ENCODE measurements around the gene AHI1.

The AHI1 gene

GRCh38 chr6:135295085-135295484 is 202.5 kb downstream of the AHI1 start:
- Histone ChIP-seq H3K4me3 (IDR thresholded peaks at IDR 0.05; ENCODE audit: insufficient read depth, low read depth, low read length) (no peak overlapping the region), H3K79me2 (ENCODE audit: insufficient read depth, low read depth) (no peaks in the 10 kb centered on the region), H3K4me1 (ENCODE audit: low read depth, poor library complexity, severe bottlenecking) (no peaks in the 10 kb centered on the region), H3K4me2 (no peak overlapping the region), H3K27me3 (ENCODE audit: insufficient read depth, low read depth) (no peaks in the 10 kb centered on the region), H2AFZ (ENCODE audit: low read depth) (no peak overlapping the region), H3K9ac (no peak overlapping the region), H3K27ac (no peak overlapping the region), H4K20me1 (ENCODE audit: insufficient read depth) (no peaks in the 10 kb centered on the region), H3K36me3 (ENCODE audit: insufficient read depth) (no peaks in the 10 kb centered on the region)
- TF ChIP-seq CTCF (conservative IDR thresholded peaks at IDR 0.05; ENCODE audit: low read depth, low read length) = no peak

GRCh38 chr6:135291288-135292076 is 206.1 kb downstream of the AHI1 start:
- no peak overlapping the region for H3K9ac ChIP-seq
- H3K27ac ChIP-seq = no peak overlapping the region
- H3K27me3 ChIP-seq (ENCODE audit: insufficient read depth, low read depth) = no peaks in the 10 kb centered on the region
- no peaks in the 10 kb centered on the region for H3K79me2 ChIP-seq (ENCODE audit: insufficient read depth, low read depth)
- H2AFZ ChIP-seq (ENCODE audit: low read depth) = no peak overlapping the region
- no peaks in the 10 kb centered on the region for H4K20me1 ChIP-seq (ENCODE audit: insufficient read depth)
- H3K4me1 ChIP-seq (ENCODE audit: low read depth, poor library complexity, severe bottlenecking) = no peaks in the 10 kb centered on the region
- H3K4me3 ChIP-seq (IDR thresholded peaks at IDR 0.05; ENCODE audit: insufficient read depth, low read depth, low read length) = no peak overlapping the region
- TF ChIP-seq CTCF (conservative IDR thresholded peaks at IDR 0.05; ENCODE audit: low read depth, low read length) = no peak
- no peaks in the 10 kb centered on the region for H3K36me3 ChIP-seq (ENCODE audit: insufficient read depth)
- no peak overlapping the region for H3K4me2 ChIP-seq

GRCh38 chr6:135289816-135290215 is 207.7 kb downstream of the AHI1 start:
- Histone ChIP-seq H3K9ac (no peak overlapping the region), H3K4me1 (ENCODE audit: low read depth, poor library complexity, severe bottlenecking) (no peaks in the 10 kb centered on the region), H4K20me1 (ENCODE audit: insufficient read depth) (no peaks in the 10 kb centered on the region), H2AFZ (ENCODE audit: low read depth) (no peak overlapping the region), H3K27ac (no peak overlapping the region), H3K4me2 (no peak overlapping the region), H3K79me2 (ENCODE audit: insufficient read depth, low read depth) (no peaks in the 10 kb centered on the region), H3K27me3 (ENCODE audit: insufficient read depth, low read depth) (no peaks in the 10 kb centered on the region), H3K4me3 (IDR thresholded peaks at IDR 0.05; ENCODE audit: insufficient read depth, low read depth, low read length) (no peak overlapping the region), H3K36me3 (ENCODE audit: insufficient read depth) (no peaks in the 10 kb centered on the region)
- TF ChIP-seq CTCF (conservative IDR thresholded peaks at IDR 0.05; ENCODE audit: low read depth, low read length) = no peak

GRCh38 chr6:135286962-135287538 is 210.5 kb downstream of the AHI1 start:
- Histone ChIP-seq H3K4me2 (no peak overlapping the region), H3K9ac (no peak overlapping the region), H2AFZ (ENCODE audit: low read depth) (no peak overlapping the region), H3K27ac (no peak overlapping the region), H3K4me1 (ENCODE audit: low read depth, poor library complexity, severe bottlenecking) (no peaks in the 10 kb centered on the region), H3K79me2 (ENCODE audit: insufficient read depth, low read depth) (no peaks in the 10 kb centered on the region), H3K36me3 (ENCODE audit: insufficient read depth) (no peaks in the 10 kb centered on the region), H3K27me3 (ENCODE audit: insufficient read depth, low read depth) (no peaks in the 10 kb centered on the region), H4K20me1 (ENCODE audit: insufficient read depth) (no peaks in the 10 kb centered on the region), H3K4me3 (IDR thresholded peaks at IDR 0.05; ENCODE audit: insufficient read depth, low read depth, low read length) (no peak overlapping the region)
- TF ChIP-seq CTCF (conservative IDR thresholded peaks at IDR 0.05; ENCODE audit: low read depth, low read length) = no peak

Measured in KMS-11 (cell line).